Endothelial cell of umbilical vein (primary cell): ENCODE measurements around the gene SLC10A1. TPM values are rescaled to one million over a fixed set of nuclear protein-coding genes. Genes with fewer than 3 reads are reported as not detected.

Experiments
- BruUV-seq: library from RNA; stranded (reverse); fragments of 400-500 nt; replicated peaks from 2 replicates; lab custom pipeline; 2021; lab: Mats Ljungman, UMichigan
- CTCF ChIA-PET: fragments of 300-600, 350-600 bp; sonication (Branson Sonifier 250); formaldehyde crosslinking; loops from one replicate; lab custom pipeline; 2021; ENCODE audit warnings: antibody characterized with exemption, inconsistent platforms; lab: Charles Lee
- POLR2A ChIA-PET: fragments of 300-600, 350-600 bp; sonication (Branson Sonifier 250); formaldehyde crosslinking; loops from one replicate; lab custom pipeline; 2021; ENCODE audit warnings: antibody characterized with exemption, inconsistent platforms; lab: Charles Lee
- DNase-seq: peaks from one replicate; pipeline ENCODE4 v3.0.0-alpha.2; 2011; ENCODE audit warnings: low read depth, low spot score
- FAIRE-seq: peaks from 2 replicates; lab custom pipeline; 2011; peaks lifted over from hg19 to GRCh38; lab: Jason Lieb, UNC
- H2AFZ ChIP-seq: 2 replicates; pipeline ENCODE4 v1.6.0; 2012; ENCODE audit warnings: low read depth, low read length, control low read depth, inconsistent platforms
- H3K27ac ChIP-seq: 2 replicates; pipeline ENCODE4 v1.5.1; 2011; ENCODE audit warnings: low read depth, mild to moderate bottlenecking, control low read depth, low read length, moderate library complexity; ENCODE audit not compliant: insufficient read depth
- H3K27me3 ChIP-seq, 2 experiments: 2 replicates each; pipeline versions ENCODE4 v1.6.0 to v1.6.1; 2011; ENCODE audit warnings: low read length in 2 of 2, mixed read lengths in 1 of 2; ENCODE audit not compliant: control insufficient read depth in 2 of 2, insufficient read depth in 2 of 2
- H3K36me3 ChIP-seq, 2 experiments: 2 replicates in 1 of 2; 3 replicates in 1 of 2; pipeline ENCODE4 v1.5.1; 2011; ENCODE audit warnings: low read length in 2 of 2, mild to moderate bottlenecking in 1 of 2, moderate library complexity in 1 of 2; ENCODE audit not compliant: control insufficient read depth in 2 of 2, insufficient read depth in 2 of 2; ENCODE audit errors: extremely low read depth in 1 of 2
- H3K4me1 ChIP-seq: 3 replicates; pipeline ENCODE4 v1.5.1; 2011; ENCODE audit warnings: mild to moderate bottlenecking, low read length; ENCODE audit not compliant: control insufficient read depth, insufficient read depth; ENCODE audit errors: extremely low read depth
- H3K4me2 ChIP-seq: 2 replicates; pipeline ENCODE4 v1.6.1; 2011; ENCODE audit warnings: low read length, control low read depth, mixed read lengths; ENCODE audit not compliant: insufficient read depth
- H3K4me3 ChIP-seq, 3 experiments: fragments of 200-600 bp in 1 of 3; sonication (generic), shearing (Covaris generic) in 1 of 3; replicated peaks in 1 of 3; 2 replicates each; pipeline ENCODE4 v1.5.1; 2011 to 2016; ENCODE audit warnings: control low read depth in 3 of 3, low read length in 3 of 3, mild to moderate bottlenecking in 2 of 3, inconsistent platforms in 1 of 3, low read depth in 1 of 3, moderate library complexity in 1 of 3; ENCODE audit not compliant: insufficient read depth in 1 of 3
- H3K79me2 ChIP-seq: 2 replicates; pipeline ENCODE4 v1.6.0; 2012; ENCODE audit warnings: low read length, inconsistent platforms; ENCODE audit not compliant: control insufficient read depth, insufficient read depth
- H3K9ac ChIP-seq: replicated peaks from 2 replicates; pipeline ENCODE3; 2011; ENCODE audit warnings: low read length, control low read depth; ENCODE audit not compliant: insufficient read depth; ENCODE audit errors: extremely low read depth
- H3K9me1 ChIP-seq: replicated peaks from 3 replicates; pipeline ENCODE4 v1.6.0; 2011; ENCODE audit warnings: mild to moderate bottlenecking, low read length; ENCODE audit not compliant: control insufficient read depth, insufficient read depth; ENCODE audit errors: extremely low read depth
- H3K9me3 ChIP-seq: replicated peaks from 2 replicates; pipeline ENCODE4 v1.5.1; 2012; ENCODE audit warnings: low read length, inconsistent platforms; ENCODE audit not compliant: control insufficient read depth, insufficient read depth
- H4K20me1 ChIP-seq: replicated peaks from 2 replicates; pipeline ENCODE3; 2011; ENCODE audit warnings: mild to moderate bottlenecking, low read length; ENCODE audit not compliant: control insufficient read depth, insufficient read depth; ENCODE audit errors: extremely low read depth
- EZH2 ChIP-seq: IDR thresholded peaks from 2 replicates; pipeline ENCODE4 v1.6.1; 2012; ENCODE audit warnings: borderline replicate concordance, low read depth, mild to moderate bottlenecking, moderate library complexity, low read length, inconsistent platforms; ENCODE audit not compliant: severe bottlenecking
- FOS ChIP-seq: IDR thresholded peaks from 2 replicates; pipeline ENCODE4 v1.6.1; 2011; ENCODE audit warnings: mild to moderate bottlenecking, low read length, moderate library complexity, borderline replicate concordance; ENCODE audit not compliant: insufficient read depth
- GATA2 ChIP-seq: IDR thresholded peaks from 2 replicates; pipeline ENCODE4 v1.7.0; 2011; ENCODE audit warnings: low read depth, mild to moderate bottlenecking, moderate library complexity, mixed read lengths, low read length; ENCODE audit not compliant: insufficient read length, insufficient read depth
- JUN ChIP-seq: IDR thresholded peaks from 2 replicates; pipeline ENCODE4 v1.6.1; 2011; ENCODE audit warnings: borderline replicate concordance, low read depth; ENCODE audit not compliant: insufficient read length, insufficient read depth
- MAX ChIP-seq: IDR thresholded peaks from 2 replicates; pipeline ENCODE4 v1.6.1; 2011; ENCODE audit not compliant: insufficient read depth, insufficient read length
- MYC ChIP-seq: IDR thresholded peaks from one replicate; pipeline ENCODE4 v1.6.1; 2011; ENCODE audit warnings: mild to moderate bottlenecking, low read depth, low read length
- POLR2A ChIP-seq: IDR thresholded peaks from 2 replicates; pipeline ENCODE4 v1.6.1; 2012; ENCODE audit warnings: low read depth, mild to moderate bottlenecking, control low read depth, low read length
- POLR2AphosphoS5 ChIP-seq: IDR thresholded peaks from 2 replicates; pipeline ENCODE4 v1.6.1; 2012; ENCODE audit warnings: low read depth, mild to moderate bottlenecking, control low read depth, low read length, moderate library complexity; ENCODE audit not compliant: insufficient read depth
- dilution Hi-C: fragments of 300-500 bp; cut with MboI; formaldehyde crosslinking; loops from one replicate; pipeline ENCODE4 v1.15.0; 2019; ENCODE audit warnings: low sequenced_read_pairs; ENCODE audit not compliant: extremely low pct_ligation_motif_present
- intact Hi-C: fragments of 100-400 bp; cut with micrococcal nuclease; formaldehyde crosslinking; loops from one replicate; pipeline ENCODE4 v1.10.0; 2022
- polyA plus RNA-seq, 4 experiments: library from polyadenylated mRNA; depleted of rRNA in 3 of 4; stranded (reverse) in 3 of 4; unstranded in 1 of 4; fragments of >200 nt; gene quantifications; 2 replicates each; pipeline versions ENCODE4 v1.2.1 to v1.2.3, GENCODE V29; 2011 to 2012; ENCODE audit warnings: missing spikeins in 1 of 4
- total RNA-seq: library from RNA; stranded (reverse); gene quantifications from 2 replicates; pipeline ENCODE4 v1.2.3, GENCODE V29; 2021
- TF ChIP-seq, protein P1 (sequence below), 2 donors: IDR thresholded peaks; 1 replicate in 1 of 2; 2 replicates in 1 of 2; pipeline ENCODE4 v1.5.1; 2011; ENCODE audit warnings: low read length in 2 of 2, mild to moderate bottlenecking in 2 of 2, moderate library complexity in 2 of 2, control low read depth in 1 of 2, inconsistent platforms in 1 of 2, low read depth in 1 of 2; ENCODE audit not compliant: insufficient read depth in 1 of 2; ENCODE audit errors: extremely low read depth in 1 of 2

SLC10A1 gene
- total and polyA plus RNA-seq, 2 donors (not counting 3 experiments of a cell fraction or from before 2014, with no cell fraction given) = not detected

DNA sequence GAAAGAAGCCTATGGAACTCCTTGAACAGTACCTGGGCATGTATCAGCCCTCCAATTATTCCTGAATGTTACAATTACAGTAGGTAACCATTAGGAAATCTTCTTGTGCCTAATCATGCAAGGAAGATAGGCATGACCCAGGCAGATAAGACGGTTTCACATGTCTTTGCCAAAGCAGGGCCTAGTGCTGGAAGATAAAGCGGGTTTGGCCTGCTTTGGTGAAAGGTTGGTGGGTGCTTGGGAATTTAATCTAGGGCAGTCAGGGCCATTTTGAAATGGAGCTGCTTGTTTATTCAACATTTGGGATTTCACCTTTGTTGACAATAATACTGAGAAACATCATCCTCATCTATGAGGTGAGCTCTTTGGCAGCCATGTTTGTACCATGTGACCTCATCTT is 42.6 kb downstream of the SLC10A1 start:
- intact Hi-C loops (no loop called here), dilution Hi-C loops (no loop called here)
- FAIRE-seq (no peak), DNase-seq (no peak)
- no TSS peak for BruUV-seq
- no peaks in the 10 kb centered on the region for H4K20me1 ChIP-seq
- H3K27ac ChIP-seq = no peak overlapping the region
- no peaks in the 10 kb centered on the region for H3K36me3 ChIP-seq
- H3K79me2 ChIP-seq = no peaks in the 10 kb centered on the region
- no peak overlapping the region for H3K4me2 ChIP-seq
- TF ChIP-seq POLR2AphosphoS5 (no peak), POLR2A (no peak), JUN (no peak), EZH2 (no peak), FOS (no peak), MAX (no peak), MYC (no peak), GATA2 (no peak)
- TF ChIP-seq, protein P1, sequence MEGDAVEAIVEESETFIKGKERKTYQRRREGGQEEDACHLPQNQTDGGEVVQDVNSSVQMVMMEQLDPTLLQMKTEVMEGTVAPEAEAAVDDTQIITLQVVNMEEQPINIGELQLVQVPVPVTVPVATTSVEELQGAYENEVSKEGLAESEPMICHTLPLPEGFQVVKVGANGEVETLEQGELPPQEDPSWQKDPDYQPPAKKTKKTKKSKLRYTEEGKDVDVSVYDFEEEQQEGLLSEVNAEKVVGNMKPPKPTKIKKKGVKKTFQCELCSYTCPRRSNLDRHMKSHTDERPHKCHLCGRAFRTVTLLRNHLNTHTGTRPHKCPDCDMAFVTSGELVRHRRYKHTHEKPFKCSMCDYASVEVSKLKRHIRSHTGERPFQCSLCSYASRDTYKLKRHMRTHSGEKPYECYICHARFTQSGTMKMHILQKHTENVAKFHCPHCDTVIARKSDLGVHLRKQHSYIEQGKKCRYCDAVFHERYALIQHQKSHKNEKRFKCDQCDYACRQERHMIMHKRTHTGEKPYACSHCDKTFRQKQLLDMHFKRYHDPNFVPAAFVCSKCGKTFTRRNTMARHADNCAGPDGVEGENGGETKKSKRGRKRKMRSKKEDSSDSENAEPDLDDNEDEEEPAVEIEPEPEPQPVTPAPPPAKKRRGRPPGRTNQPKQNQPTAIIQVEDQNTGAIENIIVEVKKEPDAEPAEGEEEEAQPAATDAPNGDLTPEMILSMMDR (IDR thresholded peaks at IDR 0.05; ENCODE audit: extremely low read depth in 1 of 2, insufficient read depth in 1 of 2, low read depth in 1 of 2, low read length in 2 of 2) = no peak
- H3K4me1 ChIP-seq = no peaks in the 10 kb centered on the region
- CTCF ChIA-PET = interaction anchor here (0.6 to 0.7 kb wide), 2 partner anchors 108 to 247 kb away, joined by 3 read pairs; no protein-coding TSS in a partner anchor
- no peaks in the 10 kb centered on the region for H3K9me3 ChIP-seq
- POLR2A ChIA-PET = no interaction called here
- no peak overlapping the region for H3K4me3 ChIP-seq
- no peaks in the 10 kb centered on the region for H3K9me1 ChIP-seq
- no peaks in the 10 kb centered on the region for H3K27me3 ChIP-seq
- no peak overlapping the region for H2AFZ ChIP-seq
- no peak overlapping the region for H3K9ac ChIP-seq
